Glomerular visceral epithelial cell (primary cell): ENCODE measurements around the gene POF1B.
"Not testable (repeated sequence)": the region's sequence is repeated elsewhere in the genome, so short reads cannot be mapped to it uniquely, and the experiment has no call there.

Experiments used
- DNase-seq: peaks from one replicate; pipeline ENCODE4 v3.0.0-alpha.2; 2016; ENCODE audit errors: extremely low spot score

POF1B gene

GRCh38 chrX:85379174-85379907, at the start of gene POF1B:
Gene POF1B, minus strand, starts transcription at chrX:85379665. Its CDS starts 211 bp downstream, at chrX:85379454.
- no peak for DNase-seq

- DNase-seq = no peak
Measured at GRCh38 chrX:85429066-85429465, 49.6 kb upstream of the POF1B start.

- no peak for DNase-seq
Measured at GRCh38 chrX:85419293-85419692, 39.8 kb upstream of the POF1B start.

GRCh38 chrX:85391878-85392238, 12.4 kb upstream of the POF1B start:
- no peak for DNase-seq

GRCh38 chrX:85391185-85391877, 11.9 kb upstream of the POF1B start:
- DNase-seq = no peak

GRCh38 chrX:85381602-85382001, 2.1 kb upstream of the POF1B start:
- DNase-seq = no peak

GRCh38 chrX:85378461-85378860, 1.0 kb downstream of the POF1B start:
- no peak for DNase-seq

- DNase-seq = no peak
Measured at GRCh38 chrX:85375333-85375738, 4.1 kb downstream of the POF1B start.

- DNase-seq = no peak
Measured at GRCh38 chrX:85365370-85365995, 14.0 kb downstream of the POF1B start.

- no peak for DNase-seq
Measured at GRCh38 chrX:85359051-85359450, 20.4 kb downstream of the POF1B start.

GRCh38 chrX:85345523-85345922, 33.9 kb downstream of the POF1B start:
- no peak for DNase-seq

GRCh38 chrX:85327060-85327333, 52.5 kb downstream of the POF1B start:
- no peak for DNase-seq

GRCh38 chrX:85326234-85327059, 53.0 kb downstream of the POF1B start:
- no peak for DNase-seq

- DNase-seq = not testable (repeated sequence)
Measured at GRCh38 chrX:85311348-85311747, 68.1 kb downstream of the POF1B start.

GRCh38 chrX:85309717-85310116, 69.7 kb downstream of the POF1B start:
- DNase-seq = no peak

GRCh38 chrX:85303544-85303943, 75.9 kb downstream of the POF1B start:
- DNase-seq = no peak

GRCh38 chrX:85288992-85289723, 90.3 kb downstream of the POF1B start:
- DNase-seq = no peak

GRCh38 chrX:85285286-85285685, 94.2 kb downstream of the POF1B start:
- not testable (repeated sequence) for DNase-seq

- DNase-seq = peak; percentile 8
Measured at GRCh38 chrX:85244450-85245211, 134.8 kb downstream of the POF1B start.

GRCh38 chrX:85243761-85244449, 135.6 kb downstream of the POF1B start, which contains the start of the genes SATL1 and ZNF711:
Gene SATL1, minus strand, starts transcription at chrX:85243779. Its CDS starts 134,811 bp downstream, at chrX:85108968.
Gene ZNF711, plus strand, starts transcription at chrX:85243991. Its CDS starts 3,582 bp downstream, at chrX:85247573.
- peak; percentile 46 for DNase-seq
